ENCODE data around the gene HOMEZ. TPM values are rescaled to one million over a fixed set of nuclear protein-coding genes. Genes with fewer than 3 reads are reported as not detected.
"Not testable (repeated sequence)": the region's sequence is repeated elsewhere in the genome, so short reads cannot be mapped to it uniquely, and the experiment has no call there.

Gene HOMEZ
- total RNA-seq, 1 experiment from 2014 or later, result 18.2 TPM

DNA sequence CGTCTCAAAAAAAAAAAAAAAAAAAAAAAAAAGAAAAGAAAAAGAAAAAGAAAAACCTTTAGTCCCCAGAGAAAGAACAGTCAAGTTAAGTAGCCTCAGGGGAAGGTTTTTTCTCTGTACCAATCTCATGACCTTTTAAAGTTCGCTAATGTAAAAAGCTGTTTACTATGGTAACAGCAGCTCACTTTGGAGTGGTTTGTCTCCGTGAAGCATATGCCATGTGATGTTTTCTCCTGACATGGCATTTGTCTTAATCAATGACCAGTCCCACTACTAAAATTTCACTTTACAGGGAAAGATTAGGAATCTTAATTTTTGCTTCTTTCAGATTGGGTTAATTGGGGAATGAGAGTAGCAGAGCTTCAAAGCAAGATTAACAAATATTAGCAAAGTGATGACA lies 43.9 kb downstream of the HOMEZ start:
- ATAC-seq, result no peak
- TF ChIP-seq ZFX (IDR thresholded peaks at IDR 0.05) (no peak), RAD21 (IDR thresholded peaks at IDR 0.05; ENCODE audit: low read depth) (no peak), EGR1 (IDR thresholded peaks at IDR 0.05; ENCODE audit: low read depth) (no peak), YY1 (IDR thresholded peaks at IDR 0.05; ENCODE audit: extremely low read depth, insufficient replicate concordance, low read depth, low read length) (no peak), CBX3 (IDR thresholded peaks at IDR 0.05; ENCODE audit: low read depth) (no peak), SIN3A (IDR thresholded peaks at IDR 0.05; ENCODE audit: low read depth) (no peak), ZNF274 (IDR thresholded peaks at IDR 0.05; ENCODE audit: low read depth, low read length) (no peak), EZH2 (IDR thresholded peaks at IDR 0.05) (no peak), EZH2phosphoT487 (IDR thresholded peaks at IDR 0.05; ENCODE audit: borderline replicate concordance) (no peak), FOSL1 (IDR thresholded peaks at IDR 0.05; ENCODE audit: low read depth) (no peak)
- TF ChIP-seq, protein P1, sequence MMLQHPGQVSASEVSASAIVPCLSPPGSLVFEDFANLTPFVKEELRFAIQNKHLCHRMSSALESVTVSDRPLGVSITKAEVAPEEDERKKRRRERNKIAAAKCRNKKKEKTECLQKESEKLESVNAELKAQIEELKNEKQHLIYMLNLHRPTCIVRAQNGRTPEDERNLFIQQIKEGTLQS (IDR thresholded peaks at IDR 0.05), result no peak
- TF ChIP-seq, protein P2, sequence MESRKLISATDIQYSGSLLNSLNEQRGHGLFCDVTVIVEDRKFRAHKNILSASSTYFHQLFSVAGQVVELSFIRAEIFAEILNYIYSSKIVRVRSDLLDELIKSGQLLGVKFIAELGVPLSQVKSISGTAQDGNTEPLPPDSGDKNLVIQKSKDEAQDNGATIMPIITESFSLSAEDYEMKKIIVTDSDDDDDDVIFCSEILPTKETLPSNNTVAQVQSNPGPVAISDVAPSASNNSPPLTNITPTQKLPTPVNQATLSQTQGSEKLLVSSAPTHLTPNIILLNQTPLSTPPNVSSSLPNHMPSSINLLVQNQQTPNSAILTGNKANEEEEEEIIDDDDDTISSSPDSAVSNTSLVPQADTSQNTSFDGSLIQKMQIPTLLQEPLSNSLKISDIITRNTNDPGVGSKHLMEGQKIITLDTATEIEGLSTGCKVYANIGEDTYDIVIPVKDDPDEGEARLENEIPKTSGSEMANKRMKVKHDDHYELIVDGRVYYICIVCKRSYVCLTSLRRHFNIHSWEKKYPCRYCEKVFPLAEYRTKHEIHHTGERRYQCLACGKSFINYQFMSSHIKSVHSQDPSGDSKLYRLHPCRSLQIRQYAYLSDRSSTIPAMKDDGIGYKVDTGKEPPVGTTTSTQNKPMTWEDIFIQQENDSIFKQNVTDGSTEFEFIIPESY (IDR thresholded peaks at IDR 0.05; ENCODE audit: extremely low read depth, insufficient replicate concordance, low read length), result no peak
- TF ChIP-seq, protein P3, sequence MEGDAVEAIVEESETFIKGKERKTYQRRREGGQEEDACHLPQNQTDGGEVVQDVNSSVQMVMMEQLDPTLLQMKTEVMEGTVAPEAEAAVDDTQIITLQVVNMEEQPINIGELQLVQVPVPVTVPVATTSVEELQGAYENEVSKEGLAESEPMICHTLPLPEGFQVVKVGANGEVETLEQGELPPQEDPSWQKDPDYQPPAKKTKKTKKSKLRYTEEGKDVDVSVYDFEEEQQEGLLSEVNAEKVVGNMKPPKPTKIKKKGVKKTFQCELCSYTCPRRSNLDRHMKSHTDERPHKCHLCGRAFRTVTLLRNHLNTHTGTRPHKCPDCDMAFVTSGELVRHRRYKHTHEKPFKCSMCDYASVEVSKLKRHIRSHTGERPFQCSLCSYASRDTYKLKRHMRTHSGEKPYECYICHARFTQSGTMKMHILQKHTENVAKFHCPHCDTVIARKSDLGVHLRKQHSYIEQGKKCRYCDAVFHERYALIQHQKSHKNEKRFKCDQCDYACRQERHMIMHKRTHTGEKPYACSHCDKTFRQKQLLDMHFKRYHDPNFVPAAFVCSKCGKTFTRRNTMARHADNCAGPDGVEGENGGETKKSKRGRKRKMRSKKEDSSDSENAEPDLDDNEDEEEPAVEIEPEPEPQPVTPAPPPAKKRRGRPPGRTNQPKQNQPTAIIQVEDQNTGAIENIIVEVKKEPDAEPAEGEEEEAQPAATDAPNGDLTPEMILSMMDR (IDR thresholded peaks at IDR 0.05 in 2 of 3, conservative IDR thresholded peaks at IDR 0.05 in 1 of 3; ENCODE audit: borderline replicate concordance in 1 of 3, insufficient read depth in 1 of 3, low read depth in 2 of 3, low read length in 2 of 3), result no peak

DNA sequence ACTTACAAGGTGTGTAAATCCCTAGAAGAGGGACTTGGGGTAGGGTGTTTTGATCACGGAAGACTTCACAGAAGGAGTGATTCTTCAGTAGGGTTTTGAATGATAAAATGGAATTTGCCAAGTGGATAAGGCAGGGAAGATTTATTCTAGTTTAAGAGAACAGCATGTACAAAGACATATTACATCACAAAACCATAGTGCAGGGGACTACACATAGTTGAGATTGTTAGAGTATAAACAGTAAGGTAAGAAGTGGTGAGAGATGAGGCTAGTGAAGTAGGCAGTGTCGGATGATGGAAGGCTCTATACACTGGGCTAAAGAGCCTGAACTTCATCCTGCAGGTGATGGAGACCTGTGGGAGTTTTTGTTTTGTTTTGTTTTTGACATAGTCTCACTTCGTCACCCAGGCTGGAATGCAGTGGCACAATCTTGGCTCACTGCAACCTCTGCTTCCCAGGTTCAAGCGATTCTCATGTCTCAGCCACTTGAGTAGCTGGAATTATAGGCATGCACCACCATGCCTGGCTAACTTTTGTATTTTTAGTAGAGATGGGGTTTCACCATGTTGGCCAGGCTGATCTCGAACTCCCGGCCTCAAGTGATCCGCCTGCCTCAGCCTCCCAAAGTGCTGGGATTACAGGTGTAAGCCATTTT lies 44.7 kb downstream of the HOMEZ start:
- H3K79me2 ChIP-seq (ENCODE audit: insufficient read depth, low read length); H3K36me3 ChIP-seq (ENCODE audit: control insufficient read depth in 1 of 2, insufficient read depth in 2 of 2, low read length in 2 of 2); H3K9ac ChIP-seq (ENCODE audit: low read length); H3K27me3 ChIP-seq (ENCODE audit: insufficient read depth, low read length); H3K4me1 ChIP-seq (ENCODE audit: control insufficient read depth in 1 of 2, insufficient read depth in 2 of 2, low read length in 2 of 2); BruUV-seq (replicated peaks); H3K4me3 ChIP-seq (replicated peaks in 1 of 2; ENCODE audit: low read depth in 1 of 2, low read length in 2 of 2); ATAC-seq; CTCF ChIA-PET; H3K27ac ChIP-seq (ENCODE audit: low read depth, low read length); H3K9me3 ChIP-seq (ENCODE audit: control insufficient read depth in 1 of 2, insufficient read depth in 1 of 2, low read depth in 1 of 2, low read length in 2 of 2); intact Hi-C loops (cut with micrococcal nuclease); H3K9me2 ChIP-seq (ENCODE audit: insufficient read depth); H3K4me2 ChIP-seq (ENCODE audit: low read length); RAD21 ChIA-PET (ENCODE audit: low non-redundant PET in 1 of 2, low total read pairs in 2 of 2, uncharacterized antibody in 2 of 2, unreplicated experiment in 2 of 2); DNase-seq (ENCODE audit: low read depth, low spot score); H2AFZ ChIP-seq (ENCODE audit: low read depth, low read length, poor library complexity, severe bottlenecking); H4K20me1 ChIP-seq (ENCODE audit: insufficient read depth): not testable (repeated sequence)
- POLR2A ChIA-PET, result interaction anchor here (0.6 kb wide), 1 partner anchor 233 kb away, joined by 7 read pairs; no protein-coding TSS in a partner anchor

More for the DNA sequence above, 43.9 kb downstream of the HOMEZ start:
- no TSS peak for BruUV-seq (replicated peaks)
- RAD21 ChIA-PET (ENCODE audit: low non-redundant PET in 1 of 2, low total read pairs in 2 of 2, uncharacterized antibody in 2 of 2, unreplicated experiment in 2 of 2), result no interaction called here
- no peak overlapping the region for H3K27ac ChIP-seq (ENCODE audit: low read depth, low read length)
- H3K79me2 ChIP-seq (ENCODE audit: insufficient read depth, low read length), result no peaks in the 10 kb centered on the region
- H3K27me3 ChIP-seq (ENCODE audit: insufficient read depth, low read length), result no peaks in the 10 kb centered on the region
- H4K20me1 ChIP-seq (ENCODE audit: insufficient read depth), result no peaks in the 10 kb centered on the region
- no peaks in the 10 kb centered on the region for H3K9me2 ChIP-seq (ENCODE audit: insufficient read depth)
- intact Hi-C loops (cut with micrococcal nuclease), result no loop called here
- no peak for DNase-seq (ENCODE audit: low read depth, low spot score)
- CTCF ChIA-PET, result no interaction called here
- no peak overlapping the region for H3K4me3 ChIP-seq (replicated peaks in 1 of 2; ENCODE audit: low read depth in 1 of 2, low read length in 2 of 2)
- no peak overlapping the region for H2AFZ ChIP-seq (ENCODE audit: low read depth, low read length, poor library complexity, severe bottlenecking)
- no peak overlapping the region for H3K9ac ChIP-seq (ENCODE audit: low read length)
- H3K9me3 ChIP-seq (ENCODE audit: control insufficient read depth in 1 of 2, insufficient read depth in 1 of 2, low read depth in 1 of 2, low read length in 2 of 2), result no peaks in the 10 kb centered on the region
- H3K4me1 ChIP-seq (ENCODE audit: control insufficient read depth in 1 of 2, insufficient read depth in 2 of 2, low read length in 2 of 2), result peaks cover 0 to 9% of the 10 kb centered on the region in 2 experiments; a peak in 2 of 4 replicates
- POLR2A ChIA-PET, result no interaction called here
- H3K4me2 ChIP-seq (ENCODE audit: low read length), result no peak overlapping the region
- no peaks in the 10 kb centered on the region for H3K36me3 ChIP-seq (ENCODE audit: control insufficient read depth in 1 of 2, insufficient read depth in 2 of 2, low read length in 2 of 2)

Data from HCT116 (cell line).